Activated CD8-positive, alpha-beta memory T cell treated with anti-CD3 and anti-CD28 coated beads, Interleukin-2, amount 10 ng/mL, durations not matched to agents 7 days and 5 days (primary cell): ENCODE measurements around the gene EGR2. TPM values are rescaled to one million over a fixed set of nuclear protein-coding genes. Genes with fewer than 3 reads are reported as not detected.

Experiments used
- ATAC-seq: fragments of 150-1000 bp; cut with Tn5 transposase; one replicate; pipeline ENCODE4 v1.10.0; 2021; ENCODE audit warnings: moderate library complexity
- CTCF ChIA-PET: fragments of 350-600 bp; sonication (Branson Sonifier 250); formaldehyde crosslinking; loops from one replicate; lab custom pipeline; 2021; ENCODE audit warnings: antibody characterized with exemption; lab: Charles Lee
- DNase-seq: peaks from one replicate; pipeline ENCODE4 v3.0.0-alpha.2; 2020
- H3K27ac Mint-ChIP-seq: one replicate; pipeline ENCODE4 v1.8.0; 2021; ENCODE audit warnings: mild to moderate bottlenecking, mixed read lengths
- H3K27me3 Mint-ChIP-seq: one replicate; pipeline ENCODE4 v1.8.0; 2021; ENCODE audit warnings: mixed read lengths
- H3K36me3 Mint-ChIP-seq: one replicate; pipeline ENCODE4 v1.8.0; 2021; ENCODE audit warnings: mild to moderate bottlenecking, mixed read lengths
- H3K4me1 Mint-ChIP-seq: one replicate; pipeline ENCODE4 v1.8.0; 2021; ENCODE audit warnings: mixed read lengths
- H3K4me3 Mint-ChIP-seq: one replicate; pipeline ENCODE4 v1.8.0; 2021; ENCODE audit warnings: mild to moderate bottlenecking, moderate library complexity, mixed read lengths
- H3K9me3 Mint-ChIP-seq: one replicate; pipeline ENCODE4 v1.8.0; 2022; ENCODE audit warnings: low read depth, mixed read lengths
- total RNA-seq, 2 experiments: library from RNA; stranded (reverse); gene quantifications; one replicate each; pipeline ENCODE4 v1.2.3, GENCODE V29; 2021

The EGR2 gene
- total RNA-seq: 10 to 100 TPM in 1 of 2 experiments, 1 to 10 TPM in 1; 4.7 to 21.6 TPM

GRCh38 chr10:62816331-62817120, at the start of gene EGR2:
Gene EGR2, minus strand, starts transcription at chr10:62816366. Its CDS starts 337 bp downstream, at chr10:62816029.
- peaks cover 76% of the 10 kb centered on the region for H3K27me3 Mint-ChIP-seq
- ATAC-seq: peak; percentile 81
- peak; percentile 97 for DNase-seq
- peak within 1 kb of the TSS; percentile 92 for H3K27ac Mint-ChIP-seq
- peaks cover 14% of the 10 kb centered on the region for H3K36me3 Mint-ChIP-seq
- H3K4me3 Mint-ChIP-seq: peak within 1 kb of the TSS; percentile 83
- CTCF ChIA-PET: interaction anchor here (0.7 to 10.1 kb wide), 17 partner anchors 11 to 357 kb away, joined by 3 to 104 read pairs (median 9); partner anchors contain the start of gene ADO
- peaks cover 44% of the 10 kb centered on the region for H3K4me1 Mint-ChIP-seq
- H3K9me3 Mint-ChIP-seq: no peaks in the 10 kb centered on the region

GRCh38 chr10:62862447-62862846, 46.3 kb upstream of the EGR2 start:
- ATAC-seq: no peak
- CTCF ChIA-PET: no interaction called here

GRCh38 chr10:62861507-62861906, 45.3 kb upstream of the EGR2 start:
- DNase-seq (no peak), ATAC-seq (no peak)
- CTCF ChIA-PET: no interaction called here
- H3K4me1 Mint-ChIP-seq: peaks cover 22% of the 10 kb centered on the region
- no peak overlapping the region for H3K27ac Mint-ChIP-seq
- no peaks in the 10 kb centered on the region for H3K9me3 Mint-ChIP-seq
- peaks cover 8% of the 10 kb centered on the region for H3K27me3 Mint-ChIP-seq
- peaks cover 4% of the 10 kb centered on the region for H3K36me3 Mint-ChIP-seq
- no peak overlapping the region for H3K4me3 Mint-ChIP-seq

More at GRCh38 chr10:62862447-62862846, 46.3 kb upstream of the EGR2 start:
- Mint-ChIP-seq H3K27me3 (peaks cover 7% of the 10 kb centered on the region), H3K4me1 (peaks cover 12% of the 10 kb centered on the region), H3K9me3 (no peaks in the 10 kb centered on the region), H3K4me3 (no peak overlapping the region), H3K36me3 (peaks cover 4% of the 10 kb centered on the region), H3K27ac (no peak overlapping the region)
- no peak for DNase-seq

- H3K27ac Mint-ChIP-seq: no peak overlapping the region
- H3K27me3 Mint-ChIP-seq: peaks cover 8% of the 10 kb centered on the region
- peaks cover 27% of the 10 kb centered on the region for H3K4me1 Mint-ChIP-seq
- H3K4me3 Mint-ChIP-seq: no peak overlapping the region
- H3K36me3 Mint-ChIP-seq: peaks cover 4% of the 10 kb centered on the region
- no peaks in the 10 kb centered on the region for H3K9me3 Mint-ChIP-seq
- CTCF ChIA-PET: no interaction called here
- ATAC-seq (no peak), DNase-seq (no peak)
Measured at GRCh38 chr10:62860946-62861345, 44.8 kb upstream of the EGR2 start.

- ATAC-seq (no peak), DNase-seq (no peak)
- Mint-ChIP-seq H3K27me3 (peaks cover 8% of the 10 kb centered on the region), H3K4me3 (no peak overlapping the region), H3K4me1 (peaks cover 51% of the 10 kb centered on the region), H3K9me3 (no peaks in the 10 kb centered on the region), H3K36me3 (peaks cover 4% of the 10 kb centered on the region), H3K27ac (no peak overlapping the region)
- CTCF ChIA-PET: interaction anchor here (1.3 kb wide), 1 partner anchor 864 kb away, joined by 3 read pairs; no protein-coding TSS in a partner anchor
Measured at GRCh38 chr10:62858364-62858763, 42.2 kb upstream of the EGR2 start.

- DNase-seq (no peak), ATAC-seq (peak; percentile 41)
- peaks cover 12% of the 10 kb centered on the region for H3K27me3 Mint-ChIP-seq
- peaks cover 71% of the 10 kb centered on the region for H3K4me1 Mint-ChIP-seq
- CTCF ChIA-PET: interaction anchor here (1.2 to 6.1 kb wide), 2 partner anchors 38 to 219 kb away, joined by 3 to 39 read pairs; partner anchors contain the start of gene EGR2
- peaks cover 1% of the 10 kb centered on the region for H3K36me3 Mint-ChIP-seq
- H3K27ac Mint-ChIP-seq: peak overlapping the region; percentile 32
- no peaks in the 10 kb centered on the region for H3K9me3 Mint-ChIP-seq
- no peak overlapping the region for H3K4me3 Mint-ChIP-seq
Measured at GRCh38 chr10:62856021-62856420, 39.9 kb upstream of the EGR2 start.

- H3K4me3 Mint-ChIP-seq: peak overlapping the region; percentile 38
- CTCF ChIA-PET: interaction anchor here (0.7 to 6.1 kb wide), 10 partner anchors 16 to 866 kb away, joined by 3 to 39 read pairs (median 4); partner anchors contain the start of genes ADO and EGR2
- H3K9me3 Mint-ChIP-seq: peaks cover 3% of the 10 kb centered on the region
- peaks cover 68% of the 10 kb centered on the region for H3K4me1 Mint-ChIP-seq
- peak overlapping the region; percentile 84 for H3K27ac Mint-ChIP-seq
- ATAC-seq (peak; percentile 70), DNase-seq (peak; percentile 86)
- peaks cover 12% of the 10 kb centered on the region for H3K27me3 Mint-ChIP-seq
- peaks cover 3% of the 10 kb centered on the region for H3K36me3 Mint-ChIP-seq
Measured at GRCh38 chr10:62853710-62854109, 37.5 kb upstream of the EGR2 start.

- H3K27me3 Mint-ChIP-seq: peaks cover 12% of the 10 kb centered on the region
- H3K4me1 Mint-ChIP-seq: peaks cover 68% of the 10 kb centered on the region
- peaks cover 5% of the 10 kb centered on the region for H3K9me3 Mint-ChIP-seq
- DNase-seq (peak; percentile 84), ATAC-seq (peak; percentile 48)
- H3K36me3 Mint-ChIP-seq: peaks cover 3% of the 10 kb centered on the region
- CTCF ChIA-PET: interaction anchor here (0.8 to 6.1 kb wide), 9 partner anchors 10 to 867 kb away, joined by 3 to 39 read pairs (median 4); partner anchors contain the start of genes ADO and EGR2
- H3K27ac Mint-ChIP-seq: peak overlapping the region; percentile 84
- H3K4me3 Mint-ChIP-seq: peak overlapping the region; percentile 38
Measured at GRCh38 chr10:62852961-62853702, 37.0 kb upstream of the EGR2 start.

GRCh38 chr10:62851442-62851841, 35.3 kb upstream of the EGR2 start:
- peaks cover 15% of the 10 kb centered on the region for H3K36me3 Mint-ChIP-seq
- no peak for DNase-seq
- peaks cover 10% of the 10 kb centered on the region for H3K27me3 Mint-ChIP-seq
- H3K9me3 Mint-ChIP-seq: peaks cover 16% of the 10 kb centered on the region
- peaks cover 55% of the 10 kb centered on the region for H3K4me1 Mint-ChIP-seq
- H3K27ac Mint-ChIP-seq: peak overlapping the region; percentile 13
- CTCF ChIA-PET: interaction anchor here (1.1 to 6.1 kb wide), 3 partner anchors 34 to 308 kb away, joined by 3 to 39 read pairs (median 3); partner anchors contain the start of gene EGR2
- no peak for ATAC-seq
- no peak overlapping the region for H3K4me3 Mint-ChIP-seq

GRCh38 chr10:62850646-62851045, 34.5 kb upstream of the EGR2 start:
- CTCF ChIA-PET: interaction anchor here (1.1 to 6.1 kb wide), 3 partner anchors 33 to 257 kb away, joined by 4 to 39 read pairs (median 4); partner anchors contain the start of gene EGR2
- H3K27ac Mint-ChIP-seq: no peak overlapping the region
- H3K27me3 Mint-ChIP-seq: peaks cover 13% of the 10 kb centered on the region

GRCh38 chr10:62847433-62847832, 31.3 kb upstream of the EGR2 start:
- peaks cover 18% of the 10 kb centered on the region for H3K4me1 Mint-ChIP-seq
- peaks cover 19% of the 10 kb centered on the region for H3K36me3 Mint-ChIP-seq
- CTCF ChIA-PET: no interaction called here
- no peak overlapping the region for H3K4me3 Mint-ChIP-seq
- DNase-seq (no peak), ATAC-seq (no peak)
- H3K27ac Mint-ChIP-seq: no peak overlapping the region
- peaks cover 24% of the 10 kb centered on the region for H3K27me3 Mint-ChIP-seq
- peaks cover 17% of the 10 kb centered on the region for H3K9me3 Mint-ChIP-seq

More at GRCh38 chr10:62850646-62851045, 34.5 kb upstream of the EGR2 start:
- H3K4me1 Mint-ChIP-seq: peaks cover 47% of the 10 kb centered on the region
- DNase-seq: no peak
- peaks cover 16% of the 10 kb centered on the region for H3K36me3 Mint-ChIP-seq
- H3K9me3 Mint-ChIP-seq: peaks cover 17% of the 10 kb centered on the region
- ATAC-seq: no peak
- no peak overlapping the region for H3K4me3 Mint-ChIP-seq

- Mint-ChIP-seq H3K27me3 (peaks cover 30% of the 10 kb centered on the region), H3K4me1 (peaks cover 4% of the 10 kb centered on the region), H3K36me3 (peaks cover 19% of the 10 kb centered on the region), H3K4me3 (no peak overlapping the region), H3K27ac (no peak overlapping the region), H3K9me3 (peaks cover 17% of the 10 kb centered on the region)
- DNase-seq (no peak), ATAC-seq (no peak)
- CTCF ChIA-PET: interaction anchor here (1.0 kb wide), 2 partner anchors 26 to 27 kb away, joined by 3 read pairs; no protein-coding TSS in a partner anchor
Measured at GRCh38 chr10:62844280-62845011, 28.3 kb upstream of the EGR2 start.
